Iris pigment epithelial cell (primary cell): ENCODE measurements around the gene CLCA1.

Source experiments
- DNase-seq: peaks from one replicate; pipeline ENCODE4 v3.0.0-alpha.2; 2011; ENCODE audit warnings: low read depth

The CLCA1 gene

DNA sequence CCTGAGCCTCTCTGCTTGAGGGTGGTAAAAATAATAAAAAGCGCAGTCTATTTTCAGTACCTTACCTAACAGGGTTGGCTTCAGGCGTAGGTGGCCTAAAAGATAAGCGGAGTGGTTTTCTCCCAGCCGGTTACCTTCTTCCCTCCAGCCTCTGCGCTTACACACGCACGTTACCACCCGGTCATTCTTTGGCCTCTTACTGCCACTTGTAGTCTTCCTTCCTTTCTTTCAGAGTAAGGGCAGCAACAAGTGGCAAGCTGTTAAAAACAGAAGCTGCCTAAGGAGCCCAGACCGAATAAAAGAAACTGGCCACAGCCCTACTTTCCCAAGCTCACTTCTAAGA is 35.4 kb downstream of the CLCA1 start:
- no peak for DNase-seq

DNA sequence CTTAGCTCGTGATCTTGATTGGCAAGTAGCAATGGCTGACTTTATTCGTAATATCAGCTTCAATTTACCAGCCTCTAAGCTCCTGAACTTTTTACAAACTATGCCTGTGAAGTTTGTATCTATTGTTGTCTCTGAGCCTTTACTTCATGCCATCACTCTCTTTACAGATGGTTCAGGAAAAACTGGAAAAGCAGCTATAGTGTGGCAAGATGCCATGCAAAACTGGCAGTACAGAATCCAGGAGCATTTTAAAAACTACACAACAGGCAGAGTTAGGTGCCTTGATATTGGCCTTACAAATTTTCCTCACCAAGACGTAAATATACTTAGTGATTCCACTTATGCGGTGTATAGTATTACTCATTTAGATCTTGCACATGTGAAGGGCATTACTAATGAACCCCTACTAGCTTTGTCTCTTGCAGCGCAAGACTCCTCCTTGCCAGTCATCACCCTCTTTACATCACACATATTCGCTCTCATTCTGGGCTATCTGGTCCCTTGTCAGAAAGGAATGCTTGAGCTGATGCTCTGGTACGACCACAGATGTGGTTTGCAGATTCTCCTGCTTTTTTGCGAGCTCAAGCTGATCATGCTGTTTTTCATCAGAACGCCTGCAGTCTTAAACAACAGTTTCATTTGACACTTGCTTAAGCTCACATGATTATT is 36.3 kb downstream of the CLCA1 start:
- DNase-seq, result no peak

DNA sequence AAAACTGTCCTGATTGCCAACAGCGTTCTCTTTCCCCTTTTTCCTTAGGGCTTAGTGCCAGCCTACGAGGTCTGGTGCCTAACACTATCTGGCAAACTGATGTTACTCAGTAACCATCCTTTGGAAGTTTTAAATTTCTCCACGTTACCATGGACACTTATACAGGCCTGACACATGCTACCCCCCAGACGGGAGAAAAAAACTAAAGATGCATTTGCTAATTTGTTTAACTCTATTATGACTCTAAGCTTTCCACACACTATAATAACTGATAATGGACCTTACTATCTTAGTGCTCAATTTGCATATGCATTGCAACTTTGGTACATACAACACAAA is 36.8 kb downstream of the CLCA1 start:
- no peak for DNase-seq

DNA sequence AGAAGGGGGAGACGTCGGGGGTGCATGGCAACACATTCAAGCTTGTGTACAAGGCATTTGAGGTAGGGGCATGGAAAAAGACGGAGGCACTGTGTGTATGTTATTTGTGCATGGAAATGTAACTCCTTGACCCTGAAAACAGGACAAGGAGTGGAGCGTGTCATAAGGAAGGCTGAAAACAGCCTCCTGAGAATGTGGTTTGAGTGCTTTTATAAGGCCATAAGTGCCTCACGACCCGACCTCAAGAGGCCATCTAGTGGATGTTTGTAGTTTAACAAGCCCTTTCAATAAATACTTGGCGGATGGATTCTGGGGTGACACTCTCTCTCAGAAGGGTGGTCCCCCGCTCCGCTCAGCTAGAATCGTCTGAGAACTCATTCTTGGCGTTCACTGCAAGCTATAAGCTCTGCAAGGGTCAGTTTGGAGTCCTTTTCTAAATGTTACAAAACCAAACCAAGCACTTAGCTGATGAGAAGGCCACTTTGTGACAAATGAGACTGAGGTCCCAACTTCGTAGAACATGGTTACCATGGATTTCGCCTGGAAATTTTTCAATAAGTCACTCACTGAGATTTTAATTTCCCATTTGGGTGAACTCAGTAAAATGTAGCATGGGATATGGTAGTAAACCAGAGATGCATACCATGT is 39.3 kb downstream of the CLCA1 start:
- peak; percentile 38 for DNase-seq

DNA sequence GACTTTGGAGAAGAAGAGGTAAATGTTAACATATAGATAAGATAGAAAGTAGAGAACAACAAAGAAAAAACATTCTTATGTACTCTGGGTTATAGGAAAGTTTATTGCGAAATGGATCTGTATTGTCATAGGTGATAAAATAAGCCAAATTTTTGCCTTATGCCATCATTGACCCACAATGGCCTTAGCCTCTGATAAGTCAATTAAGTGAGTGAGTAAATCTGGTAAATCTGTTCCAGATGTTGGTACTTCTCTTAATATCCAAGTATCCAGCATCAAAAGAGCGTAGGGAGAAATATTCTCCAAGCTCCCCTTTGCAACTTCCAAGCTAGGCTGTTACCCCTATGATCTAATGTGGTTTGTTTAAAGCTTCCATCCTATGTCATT is 39.8 kb downstream of the CLCA1 start:
- DNase-seq, result no peak

DNA sequence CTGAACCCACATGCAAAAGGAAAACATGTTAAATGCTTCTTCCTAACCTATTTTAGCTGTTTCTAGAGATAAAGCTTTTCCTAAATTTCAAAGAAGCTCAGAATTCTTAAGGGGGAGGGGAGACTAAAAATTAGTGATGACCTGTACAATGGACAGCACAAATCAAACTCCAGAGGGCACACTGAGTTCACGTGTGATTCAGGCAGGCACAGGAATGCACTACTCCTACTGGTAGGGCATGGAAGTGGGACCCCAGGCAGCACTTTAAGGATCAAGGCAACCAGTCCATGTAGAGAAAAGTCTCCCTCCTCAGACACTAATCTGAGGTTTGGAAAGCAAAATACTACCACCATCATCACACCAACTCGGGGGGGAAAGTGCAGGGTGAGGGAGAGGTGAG is 46.9 kb downstream of the CLCA1 start:
- no peak for DNase-seq

DNA sequence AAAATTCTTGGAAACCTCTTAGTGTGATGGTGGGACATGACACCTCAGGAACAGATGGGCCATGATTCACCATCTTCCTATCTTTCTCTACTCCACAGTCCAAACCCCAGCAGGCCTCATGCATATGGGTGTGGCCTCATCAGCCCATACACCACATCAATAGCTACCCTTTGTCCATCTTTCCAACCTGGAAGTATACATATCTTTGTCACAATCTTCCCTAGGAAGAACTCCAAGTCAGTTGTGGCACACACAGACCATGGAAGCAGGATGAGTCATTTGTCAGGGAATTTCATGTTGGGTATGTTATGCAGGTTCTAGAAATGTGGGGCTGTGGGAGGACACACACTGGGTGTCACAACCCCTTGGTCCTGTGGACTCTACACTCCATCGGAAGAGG is 47.6 kb downstream of the CLCA1 start:
- DNase-seq, result no peak

DNA sequence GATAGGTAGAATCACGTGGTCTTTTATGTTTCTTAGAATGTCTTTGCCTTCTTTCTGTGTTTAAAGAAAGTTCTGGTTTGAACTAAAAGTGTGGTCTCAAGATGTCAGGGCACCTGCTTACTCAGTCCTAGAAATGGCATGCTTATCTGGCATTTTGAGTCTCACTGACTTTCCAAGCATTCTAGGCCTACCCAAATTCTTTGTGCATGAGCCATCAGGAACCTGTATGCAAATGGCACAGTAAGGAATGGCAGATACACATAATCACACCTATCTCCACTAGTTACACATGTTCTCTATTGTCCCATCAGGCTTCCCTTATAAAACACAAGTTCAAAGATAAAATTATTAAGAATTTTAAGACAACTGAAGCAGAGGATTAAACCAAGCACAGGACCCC is 48.6 kb downstream of the CLCA1 start:
- DNase-seq, result no peak

DNA sequence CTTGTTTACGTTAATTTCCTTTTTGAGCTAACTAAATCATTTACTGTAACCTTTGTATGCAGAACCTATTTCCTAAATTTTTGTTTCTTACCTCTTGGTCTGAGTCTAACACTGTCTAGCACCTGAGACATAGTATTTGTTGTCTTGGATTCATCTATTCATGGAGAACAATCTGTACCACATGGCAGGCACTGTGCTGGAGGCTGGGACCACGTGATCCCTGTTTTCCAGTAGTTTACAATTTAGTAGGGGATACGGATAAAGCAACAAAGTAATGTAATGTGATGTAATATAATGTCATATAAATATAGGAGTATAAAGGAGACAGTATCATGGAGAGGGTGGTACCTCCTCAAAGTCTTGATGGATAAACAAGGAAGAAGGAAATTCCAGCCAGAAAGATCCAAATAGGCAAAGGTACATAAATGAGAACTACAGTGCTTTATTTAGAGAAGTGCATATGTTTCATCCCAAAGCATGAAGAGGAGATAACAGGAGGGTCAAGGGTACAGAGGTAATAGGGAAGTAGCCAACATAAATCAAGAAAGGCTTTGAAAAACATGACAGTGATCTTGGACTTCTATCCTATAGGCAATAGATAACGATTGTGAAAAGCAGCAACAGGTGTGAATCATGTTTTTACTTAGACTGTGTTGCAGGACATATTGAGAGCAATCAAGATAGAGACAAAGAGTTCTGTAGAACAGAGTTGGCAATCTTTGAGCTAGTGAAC is 52.2 kb downstream of the CLCA1 start:
- DNase-seq, result no peak

DNA sequence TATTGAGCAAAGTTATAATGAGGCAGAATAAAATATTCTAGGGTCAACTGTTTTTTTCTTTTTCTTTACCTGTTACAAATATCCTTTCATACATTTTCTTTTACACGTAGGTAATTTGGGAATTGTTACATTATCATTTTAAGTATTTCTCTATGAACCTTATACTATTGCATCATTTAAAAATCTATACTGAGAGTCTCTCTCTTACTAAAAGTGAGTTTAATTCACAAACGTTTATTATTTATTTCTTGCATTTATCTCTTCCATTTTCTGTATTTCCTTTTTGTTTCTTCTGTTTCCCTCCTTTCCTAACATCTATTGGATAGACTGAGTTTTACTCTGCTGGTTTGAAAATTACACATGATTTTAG is 52.8 kb downstream of the CLCA1 start:
- DNase-seq, result no peak

DNA sequence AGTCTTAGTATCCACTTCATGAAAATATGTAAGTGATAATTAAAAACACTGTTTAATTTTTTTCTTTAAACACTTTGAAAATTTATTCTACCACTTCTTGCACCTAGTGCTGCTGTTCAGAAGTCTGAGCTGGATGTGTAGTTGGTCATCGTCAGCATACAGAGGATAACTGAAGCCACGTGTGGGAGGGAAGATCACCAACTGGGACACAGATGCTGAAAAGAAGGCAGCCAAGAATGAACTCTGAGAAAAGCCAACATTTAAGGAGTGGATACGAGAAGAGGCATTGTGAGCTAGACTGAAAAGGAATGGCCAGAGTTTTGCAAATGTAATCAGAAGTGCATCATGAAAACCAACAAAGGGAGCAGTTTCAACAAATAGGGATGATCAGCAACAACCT is 53.5 kb downstream of the CLCA1 start:
- no peak for DNase-seq

DNA sequence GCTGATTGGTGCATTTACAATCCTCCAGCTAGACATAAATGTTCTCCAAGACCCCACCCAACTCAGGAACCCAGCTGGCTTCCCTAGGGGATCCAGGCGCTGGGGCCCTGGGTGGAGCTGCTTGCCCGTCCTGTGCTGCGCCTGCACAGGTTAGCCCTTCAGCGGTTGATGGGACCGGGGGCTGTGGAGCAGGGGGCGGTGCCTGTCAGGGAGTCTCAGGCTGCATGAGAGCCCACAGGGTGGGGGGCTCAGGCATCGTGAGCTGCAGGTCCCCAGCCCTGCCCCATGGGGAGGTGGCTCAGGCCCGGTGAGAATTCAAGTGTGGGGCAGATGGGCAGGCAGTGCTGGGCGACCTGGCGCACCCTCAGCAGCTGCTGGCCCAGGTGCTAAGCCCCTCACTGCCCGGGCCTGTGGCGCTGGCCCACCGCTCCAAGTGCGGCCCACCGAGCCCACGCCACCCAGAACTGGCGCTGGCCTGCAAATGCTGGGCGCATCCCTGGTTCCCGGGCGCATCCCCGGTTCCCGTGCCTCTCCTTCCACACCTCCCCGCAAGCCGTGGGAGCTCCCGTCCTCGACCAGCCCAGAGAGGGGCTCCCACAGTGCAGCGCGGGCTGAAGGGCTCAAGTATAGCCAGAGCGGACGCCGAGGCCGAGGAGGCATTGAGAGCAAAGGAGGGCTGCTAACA is 55.1 kb downstream of the CLCA1 start:
- no peak for DNase-seq

DNA sequence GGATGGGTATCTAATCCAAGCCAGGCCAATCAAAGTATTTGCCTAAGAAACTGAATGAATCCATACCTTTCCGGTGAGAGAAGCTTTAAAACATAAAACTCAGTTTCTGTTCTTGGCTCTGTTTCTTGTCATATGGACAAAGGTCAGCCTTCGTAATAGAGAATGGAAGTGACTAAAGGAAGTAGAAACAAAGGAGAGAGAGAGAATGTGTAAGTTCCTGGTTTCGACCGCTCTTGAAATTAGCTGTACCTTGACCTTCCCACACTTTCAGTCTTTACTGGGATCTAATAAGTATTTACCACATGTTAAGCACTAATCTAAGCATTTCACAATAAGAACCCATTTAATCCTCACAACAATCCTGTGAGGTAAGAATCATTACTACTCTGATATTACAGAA is 58.6 kb downstream of the CLCA1 start:
- DNase-seq, result no peak

DNA sequence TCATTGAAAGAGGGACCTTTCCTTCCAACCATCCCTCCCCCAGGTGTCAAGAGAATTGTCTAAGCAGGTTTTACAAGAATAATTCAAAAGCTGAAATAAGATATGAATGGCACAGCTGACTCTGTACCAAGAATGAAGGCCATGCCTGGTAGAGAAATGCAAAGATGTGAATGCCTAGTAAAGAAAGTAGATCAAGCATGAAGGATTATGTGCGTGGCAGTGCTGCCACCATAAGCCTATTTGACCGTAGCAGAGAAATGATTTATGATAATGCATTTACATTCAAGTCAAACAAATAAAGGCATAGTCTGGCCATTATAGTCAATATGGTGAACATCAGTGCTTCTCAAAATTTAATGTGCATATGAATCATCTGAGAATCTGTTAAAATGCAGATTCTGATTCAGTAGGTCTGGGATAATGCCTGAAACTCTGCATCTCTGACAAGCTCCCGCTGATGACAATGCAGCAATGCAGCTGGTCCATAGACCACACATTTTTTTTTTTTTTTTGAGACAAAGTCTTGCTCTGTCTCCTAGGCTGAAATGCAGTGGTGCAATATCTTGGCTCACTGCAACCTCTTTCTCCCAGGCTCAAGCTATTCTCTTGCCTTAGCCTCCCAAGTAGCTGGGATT is 61.6 kb downstream of the CLCA1 start:
- no peak for DNase-seq

DNA sequence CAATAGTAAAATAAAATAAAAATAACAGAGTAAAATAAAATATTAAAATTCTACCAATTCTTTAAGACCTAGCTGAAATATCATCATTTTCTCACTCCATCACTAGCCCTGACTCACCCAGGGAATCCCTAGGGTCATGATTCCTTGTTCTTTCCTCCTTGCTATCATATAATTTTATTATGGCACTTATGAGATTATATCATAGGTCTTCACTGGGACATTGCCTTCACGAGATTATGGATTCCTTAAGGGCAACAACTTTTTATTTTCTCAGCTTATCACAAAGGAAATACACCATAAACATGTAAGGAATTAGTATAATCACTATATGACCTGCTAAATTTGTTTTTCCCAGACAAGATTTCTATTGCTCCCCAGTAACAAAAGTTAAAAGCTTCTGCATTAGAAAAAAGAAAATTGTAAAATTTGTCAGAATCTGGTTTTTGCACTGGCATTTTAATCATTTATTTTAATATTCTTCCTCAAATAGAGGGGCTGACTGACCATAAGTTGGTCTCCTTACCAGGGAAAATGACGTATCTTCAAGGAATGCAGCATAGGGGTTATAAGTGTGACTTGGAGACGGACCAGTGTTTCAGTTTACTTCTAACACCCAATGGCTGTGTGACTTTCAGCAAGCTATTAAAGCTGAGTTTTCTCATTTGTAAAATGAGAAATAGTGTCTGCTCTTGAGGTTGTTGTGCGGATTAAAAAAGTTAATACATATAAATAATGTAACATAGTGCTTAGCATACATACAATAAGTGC is 69.4 kb downstream of the CLCA1 start:
- DNase-seq, result peak; percentile 10

DNA sequence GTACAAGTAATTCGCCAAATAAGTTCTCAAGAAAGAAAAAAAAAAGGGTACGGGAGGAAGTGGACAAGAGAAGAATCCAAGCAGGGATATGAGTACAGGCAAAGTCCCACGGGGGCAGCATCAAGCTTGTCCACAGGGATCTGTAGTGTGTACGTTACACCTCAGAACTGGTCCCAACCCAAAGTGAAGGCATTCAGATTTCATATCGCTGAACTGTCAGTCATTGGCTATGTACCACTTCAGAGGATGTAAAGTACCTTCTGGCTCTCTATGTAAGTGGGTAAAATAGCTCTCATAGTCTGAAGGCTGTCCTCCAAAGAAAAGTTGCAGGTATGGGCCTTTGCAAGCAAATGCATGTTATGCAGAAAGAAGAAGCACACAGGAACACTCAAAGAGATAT is 70.0 kb downstream of the CLCA1 start:
- no peak for DNase-seq

DNA sequence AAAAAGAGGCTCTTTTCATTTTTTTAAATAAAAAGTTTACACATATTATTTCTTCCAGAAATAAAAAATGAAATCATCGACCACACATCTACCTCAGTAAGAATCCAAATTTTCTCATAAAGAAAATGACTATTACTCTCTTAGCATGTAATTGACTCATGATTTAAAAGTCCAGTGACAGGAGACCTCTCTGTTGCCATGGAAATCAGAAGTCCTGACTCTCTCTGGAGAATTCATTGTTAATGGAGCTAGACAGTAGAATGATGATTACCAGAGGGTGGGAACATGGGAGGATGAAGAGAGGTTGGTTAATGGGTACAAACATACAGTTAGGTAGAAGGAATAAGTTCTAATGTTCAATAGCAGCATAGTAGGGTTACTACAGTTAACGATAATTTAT is 73.1 kb downstream of the CLCA1 start:
- no peak for DNase-seq

DNA sequence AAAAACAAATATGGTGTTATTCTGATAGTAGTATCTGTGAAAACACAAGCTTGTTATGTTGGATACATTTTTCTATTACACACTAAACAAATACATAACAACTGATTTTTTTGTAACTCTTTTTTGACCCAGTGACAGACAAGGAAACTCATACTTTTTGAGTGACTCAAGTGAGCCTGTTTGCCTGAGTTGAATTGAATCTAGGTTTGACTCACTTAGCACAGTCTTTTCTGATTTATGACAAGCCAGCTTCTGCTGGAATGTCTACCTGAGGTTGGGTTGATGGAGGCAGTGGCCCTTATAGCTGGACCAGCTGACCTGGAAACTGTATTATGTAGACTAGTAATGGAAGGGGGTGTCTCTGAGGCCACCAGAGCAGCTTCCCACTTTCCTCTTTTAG is 73.9 kb downstream of the CLCA1 start:
- peak; percentile 7 for DNase-seq

DNA sequence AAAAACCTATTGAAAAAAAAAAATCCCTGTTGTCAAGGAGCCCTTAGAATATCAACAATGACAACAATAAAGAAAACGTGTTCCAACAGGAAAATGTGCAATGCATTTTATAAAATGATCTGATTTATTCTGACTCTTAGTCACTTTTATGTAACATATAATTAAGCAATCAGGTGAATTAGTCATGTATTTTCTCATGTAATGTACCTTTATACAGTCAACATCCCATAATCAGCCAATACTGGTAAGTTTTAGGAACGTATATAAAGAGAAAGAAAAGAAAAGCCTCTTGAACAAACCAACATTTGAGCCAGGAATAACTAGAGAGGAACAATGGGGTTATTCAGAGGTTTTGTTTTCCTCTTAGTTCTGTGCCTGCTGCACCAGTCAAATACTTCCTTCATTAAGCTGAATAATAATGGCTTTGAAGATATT is 78.1 kb downstream of the CLCA1 start, which contains the start of gene CLCA4:
Gene CLCA4 (plus strand): TSS at position 292 of the 435 bp plus-strand sequence. CDS start 42 bp downstream, at position 334.
- DNase-seq, result no peak

DNA sequence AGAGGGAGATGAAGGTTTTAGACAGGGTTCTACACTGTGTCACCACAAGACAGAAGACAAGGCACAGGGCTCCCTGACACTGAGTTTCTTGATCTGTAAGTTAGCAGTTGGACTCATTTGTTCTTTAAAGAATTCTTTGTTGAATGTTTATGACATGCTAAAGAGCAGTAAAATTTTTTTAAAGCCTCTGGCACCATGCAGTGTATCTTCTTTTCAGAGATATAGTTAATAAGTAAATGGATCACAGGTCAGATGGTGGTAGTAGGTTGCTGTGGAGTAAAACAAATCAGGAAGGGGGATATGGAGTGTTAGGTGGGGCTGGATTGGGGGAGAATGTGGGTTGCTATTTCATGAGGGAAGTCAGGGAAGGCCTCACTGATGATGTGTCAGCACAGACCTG is 80.1 kb downstream of the CLCA1 start:
- no peak for DNase-seq
